HG03520 (cell line): ENCODE measurements around the gene ITGAX.

Experiments used
- ATAC-seq: cut with Tn5 transposase; IDR thresholded peaks from one replicate; pipeline ENCODE4 v1.9.1; 2021; ENCODE audit warnings: mild to moderate bottlenecking, moderate library complexity; ENCODE audit not compliant: unreplicated experiment

Gene ITGAX

GRCh38 chr16:31430380-31431052 is 75.5 kb downstream of the ITGAX start:
- no peak for ATAC-seq
